ENCODE measurements around the gene ALG9.
A peak's percentile ranks its signal among the peaks of the same experiment; 100 is the strongest.
"Not testable (repeated sequence)": the region's sequence is repeated elsewhere in the genome, so short reads cannot be mapped to it uniquely, and the experiment has no call there.

Gene ALG9

DNA sequence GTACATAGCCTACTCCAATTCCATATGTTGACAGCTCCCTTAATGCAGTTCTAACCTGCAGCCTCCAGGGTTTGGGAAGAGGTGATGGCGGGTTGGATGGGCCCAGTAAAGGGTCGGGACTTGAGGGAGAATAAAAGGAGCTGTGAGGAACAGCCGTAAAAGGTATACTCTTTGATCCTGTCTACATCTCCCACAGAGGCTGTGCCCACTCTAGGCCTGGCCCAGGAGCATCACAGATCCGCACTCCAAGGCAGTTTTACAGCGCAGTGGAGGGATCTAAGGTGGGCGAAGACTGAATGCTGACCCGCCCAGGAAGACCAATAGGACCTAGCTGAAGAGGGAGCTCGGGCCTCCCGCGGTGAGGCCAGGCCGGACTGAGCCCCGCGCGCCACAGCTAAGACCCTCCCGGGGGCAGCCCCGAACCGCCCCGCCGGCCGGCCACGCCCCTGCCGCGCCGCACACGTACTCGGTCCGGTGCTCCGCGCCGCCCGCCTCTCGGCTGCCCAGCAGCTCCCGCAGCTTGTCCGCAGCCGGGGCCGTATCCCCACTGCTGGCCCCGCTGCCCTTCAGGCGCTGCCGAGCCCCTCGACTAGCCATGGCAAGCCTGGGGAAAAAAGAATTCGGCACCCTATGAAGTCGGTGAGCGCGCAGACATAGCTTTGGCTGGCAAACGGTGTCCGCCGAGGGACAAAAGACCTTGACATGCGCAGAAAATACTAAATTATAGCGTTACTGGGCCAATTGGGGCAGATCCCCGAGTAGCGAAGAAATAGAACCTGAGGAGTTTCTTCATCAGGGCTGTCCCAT lies at the start of gene ALG9:
ALG9 (minus strand) TSS at position 696 of the 807 bp plus-strand sequence; CDS start at position 597, 99 bp downstream.
- DNase-seq (ENCODE audit: low read depth in 3 of 3): peak; percentile 74 to 89 (median 84)

DNA sequence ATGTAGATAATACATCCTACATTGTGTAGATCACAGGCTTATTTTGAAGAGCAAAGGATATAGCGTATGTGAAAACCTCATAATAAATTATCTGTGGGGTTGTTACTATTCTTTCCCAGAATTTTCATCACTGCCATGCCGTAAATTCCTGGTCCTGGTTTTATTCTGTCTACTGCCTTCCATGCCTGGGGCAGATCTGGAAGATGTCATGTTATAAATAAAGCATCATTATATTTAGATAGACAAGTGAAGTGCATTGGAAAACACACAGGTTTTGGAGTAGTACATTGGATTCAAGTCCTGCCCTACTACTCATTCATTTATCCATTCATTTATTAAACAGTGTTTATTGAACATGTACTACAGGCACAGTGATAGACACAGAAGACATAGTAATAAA lies 49.5 kb upstream of the ALG9 start:
- DNase-seq (ENCODE audit: low read depth in 3 of 3): no peak

DNA sequence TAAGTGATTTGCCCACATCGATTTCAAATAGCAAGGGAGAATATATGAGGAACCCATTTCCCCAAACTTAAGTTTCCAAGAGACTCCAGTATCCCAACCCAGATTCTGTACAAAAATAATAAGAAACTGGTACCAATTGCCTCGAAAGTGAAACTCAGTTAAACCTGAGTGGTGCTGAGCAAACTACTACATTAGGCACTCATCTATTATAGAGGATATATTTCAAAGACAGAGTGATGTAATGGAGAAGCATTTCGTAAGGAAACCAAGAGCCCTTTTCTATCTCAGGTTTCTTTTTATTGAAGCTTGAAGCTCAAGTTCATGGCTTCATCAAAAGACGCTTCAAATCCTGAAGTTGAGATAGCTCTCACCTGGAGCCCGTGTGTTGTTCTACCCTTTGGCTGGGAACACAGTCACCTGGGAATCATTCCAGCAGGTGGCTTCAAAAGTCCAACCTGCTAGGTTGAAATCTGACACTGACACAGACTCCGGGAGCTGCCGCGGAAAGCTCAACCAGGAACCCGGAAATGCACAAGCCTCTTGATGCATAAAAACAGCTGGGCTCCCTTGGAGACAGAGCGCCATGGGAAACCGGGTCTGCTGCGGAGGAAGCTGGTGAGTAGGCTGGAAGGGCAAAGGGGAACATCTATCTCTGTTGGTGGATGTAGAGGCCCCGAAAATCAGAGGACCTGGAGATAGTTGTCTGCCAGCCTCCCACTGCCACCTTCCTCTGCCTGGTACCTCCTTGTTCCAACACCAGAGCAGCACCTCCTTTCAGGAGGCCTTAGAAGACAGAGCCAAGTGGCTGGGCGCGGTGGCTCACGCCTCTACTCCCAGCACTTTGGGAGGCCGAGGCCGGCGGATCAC lies 47.2 kb upstream of the ALG9 start, which contains the start of gene C11orf52:
C11orf52 (plus strand) TSS at position 524 of the 867 bp plus-strand sequence; CDS start at position 584, 60 bp downstream.
- DNase-seq (ENCODE audit: low read depth in 3 of 3): no peak

DNA sequence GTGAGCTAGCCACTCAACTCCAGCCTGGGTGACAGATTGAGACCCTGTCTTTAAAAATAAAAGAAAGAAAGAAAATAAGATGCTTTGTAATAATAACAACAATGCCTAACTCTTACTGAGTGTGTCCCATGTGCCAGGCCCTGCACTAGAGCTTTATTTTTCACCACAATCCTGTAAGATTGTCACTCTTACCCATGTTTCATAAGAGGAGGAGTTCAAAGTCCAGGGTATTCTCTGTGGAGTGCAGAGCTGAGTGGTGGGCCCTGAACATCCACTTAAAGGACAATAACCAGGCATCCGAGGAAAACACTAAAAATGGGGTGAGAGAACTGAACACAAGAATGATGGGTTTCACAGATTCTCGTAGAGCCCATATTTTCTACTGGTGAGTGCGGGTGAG lies 46.4 kb upstream of the ALG9 start:
- no peak for DNase-seq (ENCODE audit: low read depth in 3 of 3)

DNA sequence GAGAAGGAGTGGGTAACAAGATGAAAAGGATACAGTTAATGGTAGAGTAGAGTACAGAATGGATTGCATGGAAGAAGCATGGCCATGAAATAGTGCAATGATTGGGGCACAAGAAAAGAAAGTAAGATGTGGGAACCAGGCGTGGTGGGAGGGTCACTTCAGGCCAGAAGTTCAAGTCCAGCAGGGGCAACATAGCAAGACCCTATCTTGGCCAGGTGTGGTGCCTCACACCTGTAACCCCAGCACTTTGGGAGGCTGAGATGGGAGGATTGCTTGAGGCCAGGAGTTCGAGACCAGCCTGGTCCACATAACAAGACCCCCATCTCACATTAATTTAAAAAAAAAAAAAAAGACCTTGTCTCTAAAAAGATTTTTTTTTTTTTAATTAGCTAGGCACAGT lies 45.9 kb upstream of the ALG9 start:
- no peak for DNase-seq (ENCODE audit: low read depth in 3 of 3)

- DNase-seq (ENCODE audit: low read depth in 3 of 3): no peak
Measured at GRCh38 chr11:111916768-111917167, 45.4 kb upstream of the ALG9 start.

DNA sequence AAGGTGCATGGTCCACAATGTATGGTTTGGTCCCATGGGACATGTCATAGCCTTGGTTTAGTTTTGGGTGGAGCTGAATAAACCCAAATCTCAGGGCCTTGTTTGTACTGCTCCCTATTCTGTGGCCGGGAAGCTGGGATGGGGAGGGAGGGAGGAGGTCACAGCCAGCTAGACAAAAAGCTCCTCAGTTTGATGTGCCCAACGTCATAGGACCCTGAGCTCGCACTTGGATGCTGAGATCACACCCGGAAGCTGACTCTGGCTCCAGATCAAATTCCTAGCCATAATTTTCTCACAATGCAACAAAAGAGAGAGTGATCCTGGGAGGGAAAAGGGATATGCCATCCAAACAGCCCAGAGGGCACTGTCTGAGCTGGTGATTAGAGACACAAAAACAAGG lies 42.6 kb upstream of the ALG9 start:
- no peak for DNase-seq (ENCODE audit: low read depth in 3 of 3)

DNA sequence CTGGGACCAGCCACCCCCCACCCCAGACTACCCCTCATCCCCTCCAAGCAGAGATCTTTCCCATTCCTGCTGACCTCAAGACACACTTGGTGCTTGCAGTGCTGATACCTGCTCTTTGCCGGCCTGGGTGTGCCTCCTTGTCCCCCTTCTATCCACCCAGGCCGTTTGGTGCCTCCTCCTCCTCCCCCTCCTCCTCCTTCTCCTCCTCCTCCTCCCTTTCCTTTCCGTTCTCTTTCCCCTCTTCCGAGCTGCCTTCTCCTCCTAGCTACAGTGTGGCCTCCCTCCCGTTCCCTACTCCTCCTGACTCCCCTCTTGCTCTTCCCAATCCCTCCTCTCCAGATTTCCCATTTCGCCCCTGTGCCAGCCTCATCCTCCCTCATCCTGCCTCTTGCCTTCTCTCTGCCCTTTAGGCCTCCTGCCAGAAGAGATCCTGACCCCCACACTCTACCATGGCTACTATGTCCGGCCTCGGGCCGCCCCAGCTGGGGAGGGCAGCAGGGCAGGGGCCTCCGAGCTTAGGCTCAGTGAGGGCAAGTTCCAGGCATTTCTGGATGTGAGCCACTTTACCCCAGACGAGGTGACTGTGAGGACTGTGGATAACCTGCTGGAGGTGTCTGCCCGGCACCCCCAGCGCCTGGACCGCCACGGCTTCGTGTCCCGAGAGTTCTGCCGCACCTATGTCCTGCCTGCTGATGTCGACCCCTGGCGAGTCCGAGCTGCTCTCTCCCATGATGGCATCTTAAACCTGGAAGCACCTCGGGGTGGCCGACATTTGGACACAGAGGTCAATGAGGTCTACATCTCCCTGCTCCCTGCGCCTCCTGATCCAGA lies 41.9 kb upstream of the ALG9 start:
- no peak for DNase-seq (ENCODE audit: low read depth in 3 of 3)

- no peak for DNase-seq (ENCODE audit: low read depth in 3 of 3)
Measured at GRCh38 chr11:111912535-111912934, 41.2 kb upstream of the ALG9 start, which contains the start of gene HSPB2. HSPB2 (plus strand) TSS chr11:111912734; CDS start chr11:111912830, 96 bp downstream.

- DNase-seq (ENCODE audit: low read depth in 3 of 3): no peak
Measured at GRCh38 chr11:111911563-111912401, 40.4 kb upstream of the ALG9 start, which contains the start of gene CRYAB. CRYAB (minus strand) TSS chr11:111911770; CDS start chr11:111911724, 46 bp downstream.

DNA sequence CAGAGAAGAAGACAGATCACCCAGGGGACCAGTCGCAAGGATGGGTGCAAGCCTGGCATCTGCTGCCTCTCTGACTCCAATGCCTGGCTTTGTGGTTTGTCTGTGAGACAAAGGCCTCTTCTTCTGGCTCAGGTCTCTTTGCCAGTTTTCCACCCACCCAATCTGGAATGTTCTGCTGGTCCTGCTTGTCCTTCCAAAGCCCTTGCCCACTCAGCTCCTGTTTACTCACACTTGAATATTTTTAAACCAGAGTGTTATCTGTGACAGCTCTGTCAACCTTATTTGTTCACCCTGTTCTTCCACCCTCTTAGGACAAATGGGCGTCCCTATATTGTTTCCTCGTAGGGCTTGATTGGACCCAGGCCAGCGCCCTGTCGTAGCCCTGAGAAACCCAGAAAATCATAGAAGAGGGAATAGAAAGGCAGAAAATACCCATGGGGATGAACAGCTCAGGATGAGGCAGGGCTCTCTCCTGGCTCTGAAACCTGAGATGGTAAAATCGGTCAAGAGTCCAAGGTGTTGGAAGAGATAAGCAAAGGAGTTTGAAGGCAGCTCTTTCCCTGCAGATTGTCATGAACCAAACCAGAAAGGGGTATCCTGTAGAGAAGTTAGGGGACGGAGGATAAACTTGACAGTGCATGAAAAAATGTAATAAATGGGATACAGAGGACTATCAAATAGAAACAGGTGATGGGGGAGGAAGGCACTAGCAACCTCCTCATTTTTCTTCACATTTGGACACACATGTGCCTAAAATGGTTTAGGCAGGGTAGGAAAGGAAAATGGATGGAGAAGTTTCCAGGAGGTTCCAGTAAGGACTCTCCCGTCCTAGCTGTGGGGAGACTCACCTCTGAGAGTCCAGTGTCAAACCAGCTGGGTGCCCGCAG lies 39.5 kb upstream of the ALG9 start:
- no peak for DNase-seq (ENCODE audit: low read depth in 3 of 3)

- no peak for DNase-seq (ENCODE audit: low read depth in 3 of 3)
Measured at GRCh38 chr11:111909378-111909777, 38.0 kb upstream of the ALG9 start.

DNA sequence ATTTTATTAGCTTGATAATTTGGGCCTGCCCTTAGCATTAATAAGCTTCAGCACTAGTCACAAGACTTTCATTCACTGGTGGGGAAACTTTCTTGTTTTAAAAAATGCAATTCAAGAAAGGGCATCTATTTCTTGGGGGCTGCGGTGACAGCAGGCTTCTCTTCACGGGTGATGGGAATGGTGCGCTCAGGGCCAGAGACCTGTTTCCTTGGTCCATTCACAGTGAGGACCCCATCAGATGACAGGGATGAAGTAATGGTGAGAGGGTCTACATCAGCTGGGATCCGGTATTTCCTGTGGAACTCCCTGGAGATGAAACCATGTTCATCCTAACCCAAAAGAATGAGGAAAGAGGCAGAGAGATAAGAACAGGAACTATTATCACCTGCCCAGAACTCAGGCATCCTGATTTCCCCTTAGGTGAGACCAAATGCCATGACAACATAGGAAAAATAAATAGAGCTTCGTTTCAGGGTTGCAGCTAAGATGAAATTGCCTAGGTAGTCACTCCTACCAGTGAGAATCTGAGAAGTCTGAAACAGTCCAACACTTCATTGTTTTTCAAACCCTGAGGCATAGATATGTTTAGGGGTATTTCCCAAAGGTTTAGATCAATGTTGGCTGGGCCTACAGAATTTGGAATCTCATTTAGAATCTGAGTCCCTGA lies 37.4 kb upstream of the ALG9 start:
- no peak for DNase-seq (ENCODE audit: low read depth in 3 of 3)

DNA sequence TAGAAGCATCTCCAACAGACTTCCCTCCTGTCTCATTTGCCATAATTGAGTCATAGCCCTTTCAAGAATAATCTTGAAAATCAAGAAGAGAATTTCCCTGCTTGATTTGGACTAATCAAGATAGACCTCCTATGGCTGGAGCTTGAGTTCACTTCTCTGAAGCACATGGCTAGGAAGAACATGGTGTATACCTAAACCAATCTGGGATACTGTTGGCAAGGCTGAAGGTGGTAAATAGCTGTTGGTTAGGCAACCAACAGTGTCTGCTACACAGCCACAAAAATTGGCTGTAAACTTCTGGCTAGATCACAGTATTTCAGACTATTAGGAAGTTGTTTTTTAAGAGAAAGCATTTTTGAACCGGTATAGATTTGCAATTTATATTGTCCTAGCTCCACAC lies 35.3 kb upstream of the ALG9 start:
- DNase-seq (ENCODE audit: low read depth in 3 of 3): no peak

DNA sequence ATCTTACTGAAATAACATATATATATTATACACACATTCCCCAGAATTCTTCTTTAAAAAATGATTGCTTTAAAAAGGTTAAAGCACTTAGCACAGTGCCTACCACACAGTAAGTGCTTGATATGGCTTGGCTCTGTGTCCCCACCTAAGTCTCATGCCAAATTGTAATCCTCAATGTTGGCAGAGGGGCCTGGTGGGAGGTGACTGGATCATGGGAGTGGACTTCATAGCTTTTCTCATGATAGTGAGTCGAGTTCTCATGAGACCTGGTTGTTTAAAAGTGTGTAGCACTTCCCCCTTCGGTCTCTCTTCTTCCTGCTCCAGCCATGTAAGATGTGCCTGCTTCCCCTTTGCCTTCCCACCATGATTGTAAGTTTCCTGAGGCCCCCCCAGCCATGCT lies 34.0 kb upstream of the ALG9 start:
- no peak for DNase-seq (ENCODE audit: low read depth in 3 of 3)

- no peak for DNase-seq (ENCODE audit: low read depth in 3 of 3)
Measured at GRCh38 chr11:111886844-111887243, 15.5 kb upstream of the ALG9 start.

DNA sequence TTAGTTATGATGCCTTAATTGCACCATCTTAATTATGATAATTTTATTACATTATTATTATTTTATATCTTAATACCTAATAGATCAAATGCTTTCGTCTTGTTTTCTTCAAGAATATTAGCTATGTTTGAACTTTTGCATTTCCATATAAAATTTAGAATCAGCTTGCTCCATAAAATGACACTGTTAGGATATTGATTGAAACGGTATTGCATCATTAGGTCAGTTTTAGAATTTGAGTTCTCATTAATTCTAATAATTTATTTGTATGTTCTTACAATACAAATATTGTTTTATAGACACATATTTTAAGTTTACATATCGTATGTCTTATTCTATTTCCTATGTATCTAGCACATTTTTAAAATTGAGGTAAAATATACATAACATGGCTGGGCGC lies 14.7 kb upstream of the ALG9 start:
- DNase-seq (ENCODE audit: low read depth in 3 of 3): no peak

GRCh38 chr11:111885053-111885452 lies 13.7 kb upstream of the ALG9 start:
- not testable (repeated sequence) for DNase-seq (ENCODE audit: low read depth in 3 of 3)

DNA sequence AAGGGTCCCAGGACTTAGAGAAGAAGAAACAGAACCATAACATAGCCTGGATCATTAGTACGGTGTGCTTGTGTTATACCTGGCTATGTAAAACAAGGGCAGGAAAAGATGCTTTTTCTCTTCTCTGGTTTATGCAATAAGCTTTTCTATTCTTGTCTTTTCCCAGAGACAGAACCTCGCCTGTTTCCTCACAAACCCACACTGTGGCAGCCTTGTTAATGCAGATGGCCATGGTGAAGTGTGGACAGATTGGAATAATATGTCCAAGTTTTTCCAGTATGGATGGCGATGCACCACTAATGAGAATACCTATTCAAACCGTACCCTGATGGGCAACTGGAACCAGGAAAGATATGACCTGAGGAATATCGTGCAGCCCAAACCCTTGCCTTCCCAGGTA lies 10.8 kb upstream of the ALG9 start:
- no peak for DNase-seq (ENCODE audit: low read depth in 3 of 3)

Measured in stimulated activated CD4-positive, alpha-beta T cell treated with anti-CD3 and anti-CD28 coated beads, TNF-alpha, amount 100 ng/mL, for 24 hours (primary cell).